Subcutaneous abdominal adipose tissue (tissue), 5 donors: ENCODE data around the gene MED14.
"Not testable (repeated sequence)": the region's sequence is repeated elsewhere in the genome, so short reads cannot be mapped to it uniquely, and the experiment has no call there.

Experiments used
- H3K27ac ChIP-seq: one replicate; pipeline ENCODE4 v1.7.0; 2013; ENCODE audit warnings: low read depth, mild to moderate bottlenecking, inconsistent platforms, low read length, moderate library complexity
- H3K27me3 ChIP-seq, 5 donors: one replicate each; pipeline ENCODE4 v1.7.0; 2013; ENCODE audit warnings: low read length in 5 of 5, inconsistent platforms in 1 of 5; ENCODE audit not compliant: control insufficient read depth in 5 of 5, insufficient read depth in 4 of 5
- H3K36me3 ChIP-seq, 5 donors: one replicate each; pipeline ENCODE4 v1.7.0; 2013; ENCODE audit warnings: low read length in 5 of 5; ENCODE audit not compliant: control insufficient read depth in 5 of 5, insufficient read depth in 5 of 5
- H3K4me1 ChIP-seq, 5 donors: one replicate each; pipeline ENCODE4 v1.7.0; 2013; ENCODE audit warnings: low read length in 5 of 5, mild to moderate bottlenecking in 3 of 5, moderate library complexity in 1 of 5; ENCODE audit not compliant: control insufficient read depth in 5 of 5, insufficient read depth in 5 of 5
- H3K4me3 ChIP-seq, 5 donors: one replicate each; pipeline ENCODE4 v1.7.0; 2013; ENCODE audit warnings: low read length in 5 of 5, low read depth in 1 of 5
- H3K9ac ChIP-seq, 5 donors: one replicate each; pipeline ENCODE4 v1.7.0; 2013; ENCODE audit warnings: low read length in 5 of 5, mild to moderate bottlenecking in 4 of 5, moderate library complexity in 3 of 5
- H3K9me3 ChIP-seq, 5 donors: one replicate each; pipeline ENCODE4 v1.7.0; 2013; ENCODE audit warnings: low read length in 5 of 5; ENCODE audit not compliant: control insufficient read depth in 5 of 5
- donor health status: healthy.
- donor health status: healthy.
- donor health status: healthy.
- donor health status: healthy.
- donor health status: healthy.

Gene MED14

DNA sequence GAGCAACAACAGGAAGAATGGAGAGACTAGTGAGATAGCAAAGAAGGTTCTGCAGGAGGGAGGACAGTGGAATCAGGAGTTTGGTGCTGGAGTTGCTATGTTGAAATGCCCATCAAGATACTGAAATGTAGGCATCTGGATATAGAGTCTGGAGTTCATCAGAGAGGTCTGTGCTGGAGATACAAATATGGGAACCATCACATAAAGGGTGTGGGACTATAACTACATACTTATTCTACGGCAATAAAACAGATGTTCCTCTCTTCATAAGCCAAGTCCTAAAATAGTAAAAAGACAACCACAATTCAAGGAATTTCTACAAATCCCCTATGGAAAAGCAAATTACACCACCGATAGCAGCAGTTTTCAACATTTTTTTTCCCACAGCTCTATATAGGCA is 1.6 kb downstream of the MED14 start:
- Histone ChIP-seq H3K9ac (no peak overlapping the region), H3K9me3 (no peaks in the 10 kb centered on the region), H3K4me1 (peaks cover 7 to 38% (median 32%) of the 10 kb centered on the region in 5 donors), H3K27me3 (peaks cover 0 to 14% (median 3%) of the 10 kb centered on the region in 5 donors), H3K27ac (no peak overlapping the region), H3K4me3 (peak overlapping the region in 1 of 5 donors; percentile 90), H3K36me3 (no peaks in the 10 kb centered on the region)

DNA sequence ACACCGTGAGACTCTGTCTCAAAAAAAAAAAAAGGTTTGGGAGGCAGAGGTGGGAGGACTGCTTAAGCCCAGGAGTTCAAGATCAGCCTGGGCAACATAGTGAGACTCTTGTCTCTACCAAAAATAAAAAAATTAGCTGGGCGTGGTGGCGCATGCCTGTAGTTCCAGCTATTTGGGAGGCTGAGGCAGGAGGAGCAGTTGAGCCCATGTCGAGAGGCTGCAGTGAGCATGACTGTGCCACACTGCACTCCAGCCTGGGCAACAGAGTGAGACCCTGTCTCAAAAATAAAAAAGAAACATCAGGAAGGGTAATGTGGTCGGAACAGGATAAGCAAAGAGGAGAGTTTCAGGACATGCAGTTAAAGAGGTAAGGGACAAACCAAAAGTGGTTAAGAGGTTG is 2.8 kb downstream of the MED14 start:
- H3K36me3 ChIP-seq = not testable (repeated sequence)
- peaks cover 7 to 38% (median 32%) of the 10 kb centered on the region in 5 donors for H3K4me1 ChIP-seq
- H3K27me3 ChIP-seq = peaks cover 0 to 14% (median 3%) of the 10 kb centered on the region in 5 donors

DNA sequence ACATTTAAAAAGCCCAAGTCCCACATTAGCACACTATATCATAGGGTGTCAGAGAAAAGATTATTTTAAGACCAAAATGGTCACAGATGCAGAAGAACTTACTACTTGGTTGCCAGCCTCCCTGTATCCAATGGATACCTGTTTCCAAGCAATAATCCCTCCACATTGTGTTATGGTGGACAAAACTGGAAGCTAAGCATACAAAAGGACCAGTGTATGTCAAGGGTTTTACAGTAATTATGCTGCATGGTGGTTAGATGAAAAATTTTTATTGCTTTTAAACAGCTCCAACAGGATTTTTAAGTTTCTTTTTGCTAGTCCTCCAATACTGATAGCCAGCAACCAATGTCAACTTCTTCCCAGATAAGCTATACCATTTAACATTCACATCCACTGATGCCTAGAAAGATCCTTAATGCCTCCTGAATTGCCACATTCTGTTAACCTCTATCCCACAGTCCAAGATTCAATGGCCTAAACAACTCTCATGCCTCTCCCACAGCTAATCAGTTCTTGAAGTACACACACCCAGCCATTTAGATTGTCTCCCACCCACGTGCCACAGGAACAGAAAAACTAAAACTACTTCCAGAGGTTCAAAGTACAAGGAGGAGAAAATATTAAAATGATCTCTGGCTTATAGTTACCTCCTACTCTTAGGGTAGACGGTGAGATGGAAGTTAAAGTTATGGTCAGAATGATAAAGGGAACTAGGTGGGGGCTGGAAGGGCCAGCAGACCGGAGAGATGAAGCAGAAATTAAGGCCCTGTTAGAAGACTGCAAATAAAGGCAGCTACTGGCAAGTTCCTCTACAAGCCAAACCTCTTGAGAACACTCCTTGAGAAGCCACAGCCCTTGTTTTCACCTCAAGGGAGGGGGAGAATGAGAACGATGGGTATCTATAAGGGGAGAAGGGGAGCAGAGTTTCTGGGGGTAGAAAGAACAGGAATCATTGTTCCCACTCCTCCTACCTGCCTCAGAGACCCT is 5.5 kb downstream of the MED14 start:
- Histone ChIP-seq H3K27ac (no peak overlapping the region), H3K9ac (no peak overlapping the region), H3K27me3 (peaks cover 0 to 10% (median 3%) of the 10 kb centered on the region in 5 donors), H3K4me3 (no peak overlapping the region), H3K36me3 (peaks cover 0 to 3% (median 3%) of the 10 kb centered on the region in 5 donors), H3K4me1 (peaks cover 0 to 25% (median 22%) of the 10 kb centered on the region in 5 donors), H3K9me3 (no peaks in the 10 kb centered on the region)

More for the DNA sequence above, 2.8 kb downstream of the MED14 start:
- H3K4me3 ChIP-seq, H3K27ac ChIP-seq, H3K9ac ChIP-seq, H3K9me3 ChIP-seq: not testable (repeated sequence)

DNA sequence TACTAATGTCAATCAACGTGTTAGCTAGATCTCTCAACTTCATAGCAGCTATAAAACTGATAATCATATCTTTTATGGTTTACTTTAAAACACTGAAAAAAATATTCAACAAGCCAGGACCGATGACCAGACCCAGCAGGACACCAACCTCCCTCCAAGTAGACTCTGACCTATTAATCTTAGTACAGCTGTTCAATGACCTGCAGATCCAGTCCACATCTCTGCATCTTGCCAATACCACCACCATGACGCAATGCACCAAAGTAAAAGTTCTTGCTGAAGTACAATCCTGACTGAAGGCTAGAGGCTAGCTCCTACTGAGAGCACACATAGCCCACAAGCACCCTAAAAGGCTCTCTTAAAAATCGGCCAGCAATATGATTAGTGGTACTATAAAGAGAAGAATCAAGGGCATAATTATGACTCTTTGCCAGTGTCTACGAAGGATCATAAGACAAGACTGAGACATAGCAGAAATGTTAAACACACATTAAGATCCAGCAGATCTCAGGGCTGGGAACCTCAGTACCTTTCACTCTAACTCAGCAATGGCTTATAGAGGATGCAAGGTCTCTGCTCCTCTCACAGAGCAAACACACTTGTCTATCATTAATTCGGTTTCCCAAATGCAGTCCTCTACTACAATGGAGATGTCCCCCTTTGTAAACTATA is 7.6 kb downstream of the MED14 start:
- Histone ChIP-seq H3K27ac (no peak overlapping the region), H3K4me3 (no peak overlapping the region), H3K9me3 (no peaks in the 10 kb centered on the region), H3K36me3 (peaks cover 0 to 3% (median 3%) of the 10 kb centered on the region in 5 donors), H3K27me3 (peaks cover 0 to 7% (median 0%) of the 10 kb centered on the region in 5 donors), H3K9ac (no peak overlapping the region), H3K4me1 (peaks cover 0 to 8% (median 7%) of the 10 kb centered on the region in 5 donors)

DNA sequence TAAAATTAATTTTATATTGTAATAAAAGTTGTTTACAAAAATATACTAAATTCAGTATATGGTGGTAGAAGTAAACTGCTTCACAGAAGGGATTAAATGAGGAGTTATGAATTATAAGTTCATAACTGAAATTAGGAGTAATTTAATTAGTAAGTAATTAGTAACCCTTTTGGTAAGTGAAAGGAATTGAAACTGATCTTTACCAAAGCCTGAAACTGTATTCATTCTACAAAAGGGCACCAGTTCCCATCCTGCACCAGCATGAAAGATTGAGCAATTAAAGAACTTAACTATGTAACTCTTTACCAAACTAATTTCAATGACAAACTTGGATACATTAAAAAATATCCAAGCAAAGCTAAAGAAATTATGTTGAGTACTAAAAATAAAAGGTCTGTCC is 8.2 kb downstream of the MED14 start:
- H3K27ac ChIP-seq = no peak overlapping the region
- no peak overlapping the region for H3K9ac ChIP-seq
- peaks cover 0 to 8% (median 7%) of the 10 kb centered on the region in 5 donors for H3K4me1 ChIP-seq
- H3K27me3 ChIP-seq = peaks cover 0 to 7% (median 0%) of the 10 kb centered on the region in 5 donors
- no peak overlapping the region for H3K4me3 ChIP-seq
- H3K36me3 ChIP-seq = peaks cover 0 to 3% (median 3%) of the 10 kb centered on the region in 5 donors
- no peaks in the 10 kb centered on the region for H3K9me3 ChIP-seq

DNA sequence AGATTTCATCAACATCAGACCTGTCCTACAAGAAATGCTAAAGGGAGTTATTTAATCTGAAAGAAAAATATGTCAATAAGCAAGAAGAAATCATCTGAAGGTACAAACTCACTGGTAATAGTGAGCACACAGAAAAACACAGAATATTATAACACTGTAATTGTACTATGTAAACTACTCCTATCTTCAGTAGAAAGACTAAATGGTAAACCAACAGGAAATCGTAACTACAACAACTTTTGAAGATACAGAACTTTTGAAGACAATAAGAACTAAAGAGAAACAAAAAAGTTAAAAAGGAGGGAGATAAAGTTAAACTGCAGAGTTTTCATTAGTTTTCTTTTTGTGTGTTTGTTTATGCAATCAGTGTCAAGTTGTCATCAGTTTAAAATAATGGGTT is 12.4 kb downstream of the MED14 start:
- Histone ChIP-seq H3K4me1 (no peaks in the 10 kb centered on the region), H3K27ac (no peak overlapping the region), H3K4me3 (no peak overlapping the region), H3K9ac (no peak overlapping the region), H3K27me3 (peaks cover 0 to 13% (median 3%) of the 10 kb centered on the region in 5 donors), H3K36me3 (peaks cover 3 to 22% (median 9%) of the 10 kb centered on the region in 5 donors), H3K9me3 (no peaks in the 10 kb centered on the region)

DNA sequence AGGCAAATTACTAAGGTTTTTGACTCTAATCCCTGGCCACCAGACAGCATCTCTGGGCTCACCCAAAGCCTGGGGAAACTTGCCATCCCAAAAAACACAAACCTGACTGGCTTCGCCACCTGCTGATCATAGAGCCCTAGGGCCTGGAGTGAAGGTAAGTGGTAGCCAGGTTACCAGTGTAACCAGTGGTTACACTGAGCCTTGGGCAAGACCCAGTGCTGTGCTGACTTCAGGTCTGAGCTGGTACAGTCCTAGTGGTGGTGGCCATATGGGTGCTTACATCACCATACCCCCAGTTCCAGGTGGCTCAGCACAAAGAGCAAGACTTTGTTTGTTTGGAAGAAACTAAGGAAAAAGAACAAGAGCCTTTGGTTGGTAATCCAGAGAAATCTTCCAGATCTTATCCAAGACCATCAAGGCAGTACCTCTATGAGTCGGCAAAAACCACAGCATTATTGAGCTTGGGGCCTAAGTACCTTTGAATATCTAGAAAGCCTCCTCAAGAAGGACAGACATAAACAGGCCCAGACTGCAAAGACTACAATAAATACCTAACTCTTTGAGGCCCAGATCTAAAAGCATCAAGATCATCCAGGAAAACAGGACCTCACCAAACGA is 13.7 kb downstream of the MED14 start:
- Histone ChIP-seq H3K4me3 (no peak overlapping the region), H3K27ac (no peak overlapping the region), H3K4me1 (no peaks in the 10 kb centered on the region), H3K27me3 (peaks cover 0 to 13% (median 3%) of the 10 kb centered on the region in 5 donors), H3K9me3 (peaks cover 0 to 2% (median 0%) of the 10 kb centered on the region in 5 donors), H3K36me3 (peaks cover 3 to 22% (median 9%) of the 10 kb centered on the region in 5 donors), H3K9ac (no peak overlapping the region)

DNA sequence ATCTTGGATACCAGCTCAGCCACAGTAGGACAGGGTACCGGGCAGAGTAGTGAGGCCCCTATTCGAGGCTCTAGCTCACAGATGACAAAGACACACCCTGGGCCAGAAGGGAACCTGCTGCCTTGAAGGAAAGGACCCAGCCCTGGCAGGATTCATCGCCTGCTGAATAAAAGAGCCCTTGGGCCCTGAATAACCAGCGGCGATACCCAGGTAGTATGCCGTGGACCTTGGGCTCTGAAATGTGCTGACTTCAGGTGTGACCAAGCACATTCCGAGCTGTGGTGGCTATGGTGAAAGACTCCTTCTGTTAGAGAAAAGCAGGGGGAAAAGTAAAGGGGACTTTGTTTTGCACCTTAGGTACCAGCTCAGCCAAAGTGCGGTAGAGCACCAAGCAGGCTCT is 14.6 kb downstream of the MED14 start:
- Histone ChIP-seq H3K36me3 (peaks cover 0 to 19% (median 7%) of the 10 kb centered on the region in 5 donors), H3K4me1 (no peaks in the 10 kb centered on the region), H3K9ac (no peak overlapping the region), H3K27ac (no peak overlapping the region), H3K27me3 (peaks cover 0 to 13% (median 3%) of the 10 kb centered on the region in 5 donors), H3K4me3 (no peak overlapping the region), H3K9me3 (peaks cover 0 to 3% (median 0%) of the 10 kb centered on the region in 5 donors)

DNA sequence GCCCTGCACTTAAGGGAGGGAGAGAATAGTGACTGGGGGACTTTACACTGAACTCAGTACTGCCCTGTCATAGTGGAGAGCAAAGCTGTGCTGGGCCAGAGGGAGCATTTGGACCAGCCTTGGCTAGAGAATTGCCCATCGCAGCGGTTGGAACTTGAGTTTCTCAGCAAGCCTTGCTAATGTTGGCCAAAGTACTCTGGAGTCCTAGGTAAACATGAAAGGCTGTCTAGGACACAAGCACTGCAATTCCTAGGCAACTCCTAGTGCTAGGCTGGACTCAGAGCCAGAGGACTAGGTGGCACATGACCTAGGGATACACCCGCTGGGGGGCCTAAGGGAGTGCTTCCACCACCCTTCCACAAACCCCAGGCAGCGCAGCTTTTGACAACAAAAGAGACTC is 15.0 kb downstream of the MED14 start:
- Histone ChIP-seq H3K27me3 (peaks cover 0 to 13% (median 3%) of the 10 kb centered on the region in 5 donors), H3K36me3 (peaks cover 0 to 19% (median 7%) of the 10 kb centered on the region in 5 donors), H3K4me3 (no peak overlapping the region), H3K9ac (no peak overlapping the region), H3K9me3 (peaks cover 0 to 3% (median 0%) of the 10 kb centered on the region in 5 donors), H3K27ac (no peak overlapping the region), H3K4me1 (no peaks in the 10 kb centered on the region)
